ENCODE data around the gene DHRS1. TPM values are rescaled to one million over a fixed set of nuclear protein-coding genes. Genes with fewer than 3 reads are reported as not detected.
A peak's percentile ranks its signal among the peaks of the same experiment; 100 is the strongest.

Gene DHRS1
- total RNA-seq, 1 experiment from 2014 or later, result 34.7 TPM

- Histone ChIP-seq H3K4me1 (ENCODE audit: control insufficient read depth in 1 of 2, insufficient read depth in 2 of 2, low read length in 2 of 2) (peaks cover 7 to 16% of the 10 kb centered on the region in 2 experiments), H3K4me3 (replicated peaks in 1 of 2; ENCODE audit: low read depth in 1 of 2, low read length in 2 of 2) (no peak overlapping the region), H3K79me2 (ENCODE audit: insufficient read depth, low read length) (no peaks in the 10 kb centered on the region; the same call in 1 of the 2 replicates), H3K9me2 (ENCODE audit: insufficient read depth) (no peaks in the 10 kb centered on the region), H3K27ac (ENCODE audit: low read depth, low read length) (peak overlapping the region; percentile 20; the same call in 1 of the 2 replicates), H3K9me3 (ENCODE audit: control insufficient read depth in 1 of 2, insufficient read depth in 1 of 2, low read depth in 1 of 2, low read length in 2 of 2) (no peaks in the 10 kb centered on the region), H4K20me1 (ENCODE audit: insufficient read depth) (no peaks in the 10 kb centered on the region), H3K27me3 (ENCODE audit: insufficient read depth, low read length) (no peaks in the 10 kb centered on the region), H3K9ac (ENCODE audit: low read length) (0 out of 2 replicates have a peak overlapping the region, but pooled peaks have one; percentile 29), H3K4me2 (ENCODE audit: low read length) (peak overlapping the region; percentile 57), H3K36me3 (ENCODE audit: control insufficient read depth in 1 of 2, insufficient read depth in 2 of 2, low read length in 2 of 2) (peaks cover 36 to 39% of the 10 kb centered on the region in 2 experiments; a peak in 3 of 4 replicates), H2AFZ (ENCODE audit: low read depth, low read length, poor library complexity, severe bottlenecking) (no peak overlapping the region)
- intact Hi-C loops (cut with micrococcal nuclease), result no loop called here
- ATAC-seq (no peak), DNase-seq (ENCODE audit: low read depth, low spot score) (no peak)
- BruUV-seq (replicated peaks), result TSS peak; percentile 5
- TF ChIP-seq ZFX (IDR thresholded peaks at IDR 0.05) (no peak), ZNF274 (IDR thresholded peaks at IDR 0.05; ENCODE audit: low read depth, low read length) (no peak), CEBPB (IDR thresholded peaks at IDR 0.05; ENCODE audit: low read depth) (no peak), SP1 (IDR thresholded peaks at IDR 0.05; ENCODE audit: low read depth) (no peak), EZH2 (IDR thresholded peaks at IDR 0.05) (no peak), JUND (IDR thresholded peaks at IDR 0.05) (no peak), POLR2A (IDR thresholded peaks at IDR 0.05; ENCODE audit: borderline replicate concordance, extremely low read depth, insufficient read depth, insufficient read length) (no peak), SIN3A (IDR thresholded peaks at IDR 0.05; ENCODE audit: low read depth) (no peak), ATF3 (IDR thresholded peaks at IDR 0.05) (no peak), YY1 (IDR thresholded peaks at IDR 0.05; ENCODE audit: extremely low read depth, insufficient replicate concordance, low read depth, low read length) (no peak), RAD21 (IDR thresholded peaks at IDR 0.05; ENCODE audit: low read depth) (no peak), TCF7L2 (IDR thresholded peaks at IDR 0.05; ENCODE audit: borderline replicate concordance, extremely low read depth, insufficient read depth, insufficient read length) (no peak)
- CTCF ChIA-PET, result interaction anchor here (1.0 to 3.3 kb wide), 11 partner anchors 9 to 135 kb away, joined by 3 to 59 read pairs (median 9); partner anchors contain the start of genes DHRS1, NOP9 and TINF2
- RAD21 ChIA-PET (ENCODE audit: low non-redundant PET in 1 of 2, low total read pairs in 2 of 2, uncharacterized antibody in 2 of 2, unreplicated experiment in 2 of 2), result no interaction called here
- POLR2A ChIA-PET, result interaction anchor here (0.7 to 1.9 kb wide), 3 partner anchors 64 to 124 kb away, joined by 3 to 7 read pairs (median 4); partner anchors contain the start of gene TINF2
Measured at GRCh38 chr14:24307156-24307574, 7.6 kb upstream of the DHRS1 start.

DNA sequence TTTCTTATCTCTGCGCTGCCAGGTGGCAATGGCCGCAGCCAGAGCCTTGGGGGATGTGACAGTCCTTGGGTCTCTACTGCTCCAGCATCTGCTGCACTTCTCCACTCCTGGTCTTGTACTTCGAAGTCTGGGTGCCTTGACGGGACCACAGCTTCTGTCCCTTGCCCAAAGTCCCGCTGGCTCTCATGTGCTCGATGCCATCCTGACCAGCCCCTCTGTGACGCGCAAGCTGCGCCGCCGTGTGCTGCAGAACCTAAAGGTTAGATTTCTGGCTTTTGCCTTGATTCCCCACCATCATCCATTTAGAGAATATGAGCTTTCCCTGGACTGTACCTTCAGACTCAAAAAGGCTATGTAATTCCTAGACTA is 4.4 kb upstream of the DHRS1 start:
- H3K27ac ChIP-seq (ENCODE audit: low read depth, low read length), result no peak overlapping the region
- peaks cover 28% of the 10 kb centered on the region for H3K79me2 ChIP-seq (ENCODE audit: insufficient read depth, low read length)
- no TSS peak for BruUV-seq (replicated peaks)
- ChIA-PET POLR2A (no interaction called here), RAD21 (ENCODE audit: low non-redundant PET in 1 of 2, low total read pairs in 2 of 2, uncharacterized antibody in 2 of 2, unreplicated experiment in 2 of 2) (no interaction called here), CTCF (no interaction called here)
- TF ChIP-seq POLR2AphosphoS5 (IDR thresholded peaks at IDR 0.05; ENCODE audit: low read depth, low read length) (no peak), REST (IDR thresholded peaks at IDR 0.05; ENCODE audit: low read depth) (no peak), CEBPB (IDR thresholded peaks at IDR 0.05; ENCODE audit: low read depth) (no peak), SIN3A (IDR thresholded peaks at IDR 0.05; ENCODE audit: low read depth) (no peak), EZH2 (IDR thresholded peaks at IDR 0.05) (no peak), POLR2A (IDR thresholded peaks at IDR 0.05; ENCODE audit: borderline replicate concordance, extremely low read depth, insufficient read depth, insufficient read length) (no peak)
- no peaks in the 10 kb centered on the region for H3K27me3 ChIP-seq (ENCODE audit: insufficient read depth, low read length)
- ATAC-seq (no peak), DNase-seq (ENCODE audit: low read depth, low spot score) (no peak)
- no peaks in the 10 kb centered on the region for H3K9me3 ChIP-seq (ENCODE audit: control insufficient read depth in 1 of 2, insufficient read depth in 1 of 2, low read depth in 1 of 2, low read length in 2 of 2)
- peaks cover 44% of the 10 kb centered on the region in 2 experiments; a peak in 3 of 4 replicates for H3K36me3 ChIP-seq (ENCODE audit: control insufficient read depth in 1 of 2, insufficient read depth in 2 of 2, low read length in 2 of 2)
- no peak overlapping the region for H3K4me2 ChIP-seq (ENCODE audit: low read length)
- no peak overlapping the region for H3K4me3 ChIP-seq (replicated peaks in 1 of 2; ENCODE audit: low read depth in 1 of 2, low read length in 2 of 2)
- intact Hi-C loops (cut with micrococcal nuclease), result no loop called here
- H2AFZ ChIP-seq (ENCODE audit: low read depth, low read length, poor library complexity, severe bottlenecking), result no peak overlapping the region
- no peaks in the 10 kb centered on the region for H4K20me1 ChIP-seq (ENCODE audit: insufficient read depth)
- H3K9ac ChIP-seq (ENCODE audit: low read length), result no peak overlapping the region
- H3K9me2 ChIP-seq (ENCODE audit: insufficient read depth), result no peaks in the 10 kb centered on the region
- peaks cover 14 to 26% of the 10 kb centered on the region in 2 experiments for H3K4me1 ChIP-seq (ENCODE audit: control insufficient read depth in 1 of 2, insufficient read depth in 2 of 2, low read length in 2 of 2)

All from HCT116 (cell line).